Cerebellar cortex (tissue), 1 donor: ENCODE data around the gene D2HGDH.
A peak's percentile ranks its signal among the peaks of the same experiment; 100 is the strongest.
"Not testable (repeated sequence)": the region's sequence is repeated elsewhere in the genome, so short reads cannot be mapped to it uniquely, and the experiment has no call there.

Experiments
- DNase-seq: peaks from one replicate; pipeline ENCODE4 v3.0.0-alpha.2; 2015; ENCODE audit warnings: low spot score

D2HGDH gene

GRCh38 chr2:241724975-241725870 lies 9.2 kb upstream of the D2HGDH start:
- no peak for DNase-seq

- no peak for DNase-seq
Observed at GRCh38 chr2:241726459-241726858, 8.0 kb upstream of the D2HGDH start.

GRCh38 chr2:241728000-241728399 lies 6.4 kb upstream of the D2HGDH start:
- no peak for DNase-seq

DNA sequence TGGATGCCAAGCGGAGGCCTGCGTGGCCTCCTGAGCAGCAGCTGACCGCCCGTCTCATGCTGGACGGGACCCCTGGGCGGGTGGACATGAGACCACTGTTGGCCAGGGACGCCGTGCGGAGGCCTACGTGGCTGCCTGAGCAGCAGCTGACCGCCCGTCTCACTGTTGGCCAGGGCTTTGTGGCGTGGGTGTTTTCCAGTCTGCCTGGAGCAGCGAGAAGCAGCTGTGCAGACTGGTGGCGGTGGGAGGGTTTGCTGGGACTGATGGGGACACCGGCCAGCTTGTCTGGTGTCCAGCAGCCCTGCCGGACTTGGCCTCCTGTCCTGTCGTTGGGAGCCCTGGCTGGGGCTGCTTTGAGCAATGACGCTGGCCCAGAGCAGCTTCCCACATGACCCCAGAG lies 5.8 kb upstream of the D2HGDH start:
- DNase-seq, result no peak

- DNase-seq, result no peak
Observed at GRCh38 chr2:241729868-241730267, 4.6 kb upstream of the D2HGDH start.

DNA sequence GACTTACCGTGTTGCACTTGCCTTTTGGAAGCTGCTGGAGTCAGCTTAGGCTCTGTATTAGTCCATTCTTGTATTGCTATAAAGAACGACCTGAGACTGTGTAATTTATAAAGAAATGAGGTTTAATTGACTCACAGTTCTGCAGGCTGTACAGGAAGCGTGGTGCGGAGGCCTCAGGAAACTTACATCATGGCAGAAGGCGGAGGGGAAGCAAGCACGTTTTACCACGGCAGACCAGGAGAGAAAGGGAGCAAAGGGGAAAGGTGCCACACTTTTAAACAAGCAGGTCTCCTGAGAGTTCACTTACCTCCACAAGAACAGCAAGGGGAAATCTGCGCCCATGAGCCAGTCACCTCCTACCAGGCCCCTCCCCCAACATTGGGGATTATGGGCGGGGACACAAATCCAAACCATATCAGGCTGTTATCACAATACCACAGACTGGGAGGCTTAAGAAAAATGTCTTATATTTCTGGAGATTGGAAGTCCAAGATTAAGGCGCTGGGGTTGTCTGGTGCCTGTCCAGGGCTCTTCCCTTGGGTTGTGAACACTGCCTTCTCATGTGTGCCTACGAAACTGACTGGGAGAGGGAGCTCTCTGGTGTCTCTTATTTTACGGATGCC lies 3.6 kb upstream of the D2HGDH start:
- no peak for DNase-seq

DNA sequence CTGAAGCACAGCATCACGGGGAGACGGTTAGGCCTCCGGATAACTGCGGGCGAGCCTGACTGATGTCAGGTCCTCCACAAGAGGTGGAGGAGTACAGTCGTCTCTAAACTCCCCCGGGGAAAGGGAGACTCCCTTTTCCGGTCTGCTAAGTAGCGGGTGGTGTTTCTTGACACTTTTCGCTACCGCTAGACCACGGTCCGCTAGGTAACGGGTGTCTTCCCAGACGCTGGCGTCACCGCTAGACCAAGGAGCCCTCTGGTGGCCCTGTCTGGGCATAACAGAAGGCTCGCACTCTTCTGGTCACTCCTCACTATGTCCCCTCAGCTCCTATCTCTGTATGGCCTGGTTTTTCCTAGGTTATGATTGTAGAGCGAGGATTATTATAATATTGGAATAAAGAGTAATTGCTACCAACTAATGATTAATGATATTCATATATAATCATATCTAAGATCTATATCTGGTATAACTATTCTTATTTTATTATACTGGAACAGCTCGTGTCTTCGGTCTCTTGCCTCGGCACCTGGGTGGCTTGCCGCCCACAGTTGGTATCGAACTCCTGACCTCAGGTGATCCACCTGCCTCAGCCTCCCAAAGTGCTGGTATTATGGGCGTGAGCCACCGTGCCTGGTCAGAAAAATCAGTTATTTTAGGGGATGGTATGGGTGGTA lies 1.8 kb upstream of the D2HGDH start:
- peak; percentile 73 for DNase-seq

- no peak for DNase-seq
Observed at GRCh38 chr2:241733391-241734207, 831 bp upstream of the D2HGDH start.

GRCh38 chr2:241734208-241734466 lies 293 bp upstream of the D2HGDH start:
- no peak for DNase-seq

GRCh38 chr2:241736111-241736510 lies 1.7 kb downstream of the D2HGDH start:
- no peak for DNase-seq

DNA sequence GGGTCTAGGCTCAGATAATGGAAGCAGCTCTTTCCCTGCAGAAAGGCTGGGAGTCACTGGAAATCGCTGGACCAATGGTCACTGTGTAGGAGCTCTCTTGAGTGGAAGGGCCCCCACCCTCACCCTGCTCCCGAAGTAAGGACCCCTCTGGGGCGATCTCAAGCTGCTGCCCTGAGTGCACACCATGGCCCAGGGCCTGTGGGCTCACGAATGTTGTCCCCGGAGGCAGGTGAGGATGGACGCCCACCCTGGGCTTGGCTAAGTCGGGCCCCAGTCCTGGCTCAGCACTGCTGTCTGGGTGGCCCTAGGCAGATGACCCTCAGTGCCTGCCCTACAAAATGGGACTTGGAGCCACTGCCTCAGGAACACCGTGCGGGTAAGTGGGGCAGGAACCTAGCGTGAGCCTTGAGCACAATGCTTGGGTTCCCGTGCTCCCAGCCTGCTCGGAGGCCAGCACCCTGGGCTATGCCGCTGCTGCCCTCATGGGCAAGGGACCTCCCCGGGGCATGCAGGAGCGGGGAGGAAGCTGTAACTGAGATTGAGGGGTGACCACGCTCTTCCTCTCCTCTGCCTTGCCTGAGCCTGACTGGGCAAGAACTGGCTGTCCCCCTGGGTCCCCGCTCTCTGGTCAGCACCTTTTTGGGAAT lies 3.7 kb downstream of the D2HGDH start:
- DNase-seq, result no peak

DNA sequence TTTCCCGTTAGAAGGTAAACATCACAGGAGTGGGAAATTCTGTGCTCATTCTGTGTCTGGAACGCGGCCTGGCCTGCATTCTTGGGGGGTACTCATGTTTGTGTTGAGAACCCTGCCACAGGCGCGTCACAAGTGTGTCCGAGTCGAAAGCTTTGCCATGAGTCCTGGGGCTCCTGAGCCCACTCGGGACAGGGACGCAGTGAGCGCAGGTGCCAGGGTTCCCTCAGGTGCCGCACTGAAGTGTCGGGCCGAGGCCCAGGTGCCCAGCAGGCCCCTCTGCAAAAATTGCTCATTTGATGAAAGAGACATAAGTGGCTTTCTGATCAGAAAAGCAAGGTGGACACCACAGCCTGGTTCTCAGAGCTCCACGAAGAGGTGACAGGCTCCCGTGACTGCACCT lies 4.7 kb downstream of the D2HGDH start:
- no peak for DNase-seq

DNA sequence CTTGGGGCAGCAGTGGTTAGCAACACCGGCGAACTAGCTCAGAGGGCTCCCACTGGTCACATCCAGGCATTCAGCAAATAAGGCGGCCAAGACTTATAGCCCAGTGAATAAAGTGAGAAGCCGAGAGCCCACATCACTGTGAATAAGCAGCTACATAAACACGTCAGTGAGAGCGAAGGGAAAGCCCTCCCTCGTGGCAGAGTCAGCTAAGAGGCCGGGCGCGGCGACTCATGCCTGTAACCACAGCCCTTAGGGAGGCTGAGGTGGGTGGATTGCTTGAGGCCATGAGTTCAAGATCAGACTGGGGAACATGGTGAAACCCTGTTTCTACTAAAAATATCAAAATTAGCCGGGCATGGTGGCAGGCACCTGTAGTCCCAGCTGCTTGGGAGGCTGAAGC lies 5.2 kb downstream of the D2HGDH start:
- DNase-seq, result no peak

- no peak for DNase-seq
Observed at GRCh38 chr2:241741016-241741415, 6.6 kb downstream of the D2HGDH start.

DNA sequence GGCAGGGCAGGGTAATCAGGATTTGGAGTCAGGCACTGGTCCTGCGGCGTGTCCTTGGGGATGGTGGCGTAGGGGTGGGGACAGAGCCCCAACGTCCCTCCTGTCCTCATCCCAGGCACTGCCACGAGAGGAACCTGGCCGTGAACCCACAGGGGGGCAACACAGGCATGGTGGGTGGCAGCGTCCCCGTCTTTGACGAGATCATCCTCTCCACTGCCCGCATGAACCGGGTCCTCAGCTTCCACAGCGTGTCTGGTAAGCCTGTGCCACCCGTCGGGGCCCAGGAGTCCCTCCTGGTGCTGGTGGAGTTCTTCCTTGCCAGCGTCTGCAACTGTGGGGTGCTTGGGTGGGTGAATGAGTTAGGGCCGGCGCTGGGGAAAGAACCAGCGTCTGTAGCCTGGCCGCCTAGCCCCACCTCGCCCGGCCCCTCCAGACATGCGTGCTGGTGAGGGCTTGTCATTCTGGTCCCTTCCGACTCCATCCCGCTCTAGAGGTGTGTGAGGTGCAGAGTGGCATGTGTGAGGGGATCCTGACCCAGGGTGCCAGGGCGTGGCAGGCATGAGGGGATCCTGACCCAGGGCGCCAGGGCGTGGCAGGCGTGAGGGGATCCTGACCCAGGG lies 8.0 kb downstream of the D2HGDH start:
- no peak for DNase-seq

- not testable (repeated sequence) for DNase-seq
Observed at GRCh38 chr2:241743008-241743407, 8.6 kb downstream of the D2HGDH start.

GRCh38 chr2:241743620-241744019 lies 9.2 kb downstream of the D2HGDH start:
- DNase-seq, result no peak

DNA sequence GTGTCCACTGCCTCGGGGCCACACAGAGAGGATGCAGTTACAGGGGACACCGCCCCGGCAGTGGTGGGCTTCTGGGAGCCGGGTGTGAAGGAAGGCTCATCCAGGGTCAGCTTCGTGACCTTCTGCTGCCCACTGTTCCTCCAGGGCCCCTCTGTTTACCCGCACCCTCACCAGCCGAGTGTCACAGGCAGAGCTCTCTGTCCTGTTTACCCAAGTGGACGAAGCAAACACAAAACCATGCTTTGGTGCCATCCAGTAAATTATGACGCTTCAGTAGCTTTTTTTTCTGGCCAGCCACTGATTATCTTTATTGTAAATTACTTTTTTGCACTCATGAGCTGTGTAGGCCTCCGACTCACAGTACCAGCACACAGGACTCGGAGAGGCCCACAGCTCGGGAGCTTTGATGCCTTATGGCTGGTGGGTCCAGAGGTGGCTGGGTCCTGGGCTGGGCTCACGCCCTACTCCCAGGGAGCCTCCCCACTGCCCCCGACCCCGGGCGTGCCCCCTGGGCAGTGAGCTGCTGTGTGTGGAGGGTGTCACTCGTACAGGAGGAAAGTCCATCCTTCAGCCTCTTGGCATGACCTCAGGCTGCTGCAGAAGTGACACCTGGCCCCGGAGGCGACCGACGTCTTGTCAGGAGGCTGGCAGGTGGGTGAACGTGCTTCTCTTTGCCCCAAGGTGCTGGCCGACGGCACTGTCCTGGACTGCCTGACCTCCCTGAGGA lies 9.8 kb downstream of the D2HGDH start:
- DNase-seq, result no peak

- DNase-seq, result no peak
Observed at GRCh38 chr2:241745276-241745675, 10.8 kb downstream of the D2HGDH start.

DNA sequence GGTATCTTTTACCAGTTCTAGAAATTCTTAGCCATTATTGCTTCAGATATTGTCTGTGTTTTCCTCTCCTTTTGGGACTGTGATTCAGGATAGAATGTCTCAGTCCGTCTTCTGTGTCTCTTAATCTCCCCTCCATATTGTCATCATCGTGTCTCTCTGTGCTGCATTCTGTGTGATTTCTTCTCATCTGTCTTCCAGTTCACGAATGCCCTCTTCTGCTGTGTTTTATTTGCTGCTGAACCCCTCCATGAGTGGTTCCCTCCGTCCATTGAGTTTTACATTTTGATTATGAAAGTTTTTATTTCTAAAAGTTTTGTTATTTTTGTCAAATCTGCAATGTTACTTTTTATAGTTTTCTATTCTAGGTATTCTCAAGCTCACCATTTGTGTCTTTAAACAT lies 11.7 kb downstream of the D2HGDH start:
- DNase-seq, result no peak
